Measurements from ENCODE around the gene IMPDH1. TPM values are rescaled to one million over a fixed set of nuclear protein-coding genes. Genes with fewer than 3 reads are reported as not detected.

The IMPDH1 gene
- total and polyA plus RNA-seq, 9 of the 15 experiments (the other 6 are each of a cell fraction or from before 2014, with no cell fraction given): 0.80 to 118 (median 64.3) TPM

DNA sequence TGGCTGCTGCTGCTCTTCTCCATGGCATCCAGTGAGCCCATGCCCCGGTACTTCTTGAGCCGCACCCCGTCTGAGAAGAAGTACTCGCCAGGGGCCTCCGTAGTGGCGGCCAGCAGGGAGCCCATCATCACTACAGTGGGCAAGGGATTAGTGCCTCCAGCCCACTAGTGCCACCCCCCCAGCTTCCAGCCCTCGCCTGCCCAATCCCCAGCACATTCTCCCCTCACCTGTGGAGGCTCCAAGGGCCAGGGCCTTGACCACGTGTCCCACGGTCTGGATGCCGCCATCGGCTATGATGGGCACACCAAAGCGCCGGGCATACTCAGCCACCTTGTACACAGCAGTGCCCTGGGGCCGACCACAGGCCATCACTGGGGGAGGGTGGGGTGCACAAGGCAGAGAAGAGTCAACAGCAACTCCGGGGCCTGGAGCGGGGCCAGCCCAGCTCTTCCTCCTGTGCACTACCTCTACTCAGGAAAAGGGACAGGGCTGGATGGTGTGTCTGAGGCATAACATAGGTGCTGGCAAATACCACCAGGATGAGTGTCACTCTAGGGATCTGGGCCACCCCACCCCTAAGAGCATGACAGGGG lies 14.8 kb downstream of the IMPDH1 start (continued):
- no peak for TF ChIP-seq KDM5B (IDR thresholded peaks at IDR 0.05; ENCODE audit: insufficient replicate concordance, low read depth, low read length)
- TF ChIP-seq XRCC4 (IDR thresholded peaks at IDR 0.05; ENCODE audit: extremely low read depth, insufficient read depth, insufficient read length): no peak
- TF ChIP-seq NFE2 (IDR thresholded peaks at IDR 0.05; ENCODE audit: low read depth): no peak

DNA sequence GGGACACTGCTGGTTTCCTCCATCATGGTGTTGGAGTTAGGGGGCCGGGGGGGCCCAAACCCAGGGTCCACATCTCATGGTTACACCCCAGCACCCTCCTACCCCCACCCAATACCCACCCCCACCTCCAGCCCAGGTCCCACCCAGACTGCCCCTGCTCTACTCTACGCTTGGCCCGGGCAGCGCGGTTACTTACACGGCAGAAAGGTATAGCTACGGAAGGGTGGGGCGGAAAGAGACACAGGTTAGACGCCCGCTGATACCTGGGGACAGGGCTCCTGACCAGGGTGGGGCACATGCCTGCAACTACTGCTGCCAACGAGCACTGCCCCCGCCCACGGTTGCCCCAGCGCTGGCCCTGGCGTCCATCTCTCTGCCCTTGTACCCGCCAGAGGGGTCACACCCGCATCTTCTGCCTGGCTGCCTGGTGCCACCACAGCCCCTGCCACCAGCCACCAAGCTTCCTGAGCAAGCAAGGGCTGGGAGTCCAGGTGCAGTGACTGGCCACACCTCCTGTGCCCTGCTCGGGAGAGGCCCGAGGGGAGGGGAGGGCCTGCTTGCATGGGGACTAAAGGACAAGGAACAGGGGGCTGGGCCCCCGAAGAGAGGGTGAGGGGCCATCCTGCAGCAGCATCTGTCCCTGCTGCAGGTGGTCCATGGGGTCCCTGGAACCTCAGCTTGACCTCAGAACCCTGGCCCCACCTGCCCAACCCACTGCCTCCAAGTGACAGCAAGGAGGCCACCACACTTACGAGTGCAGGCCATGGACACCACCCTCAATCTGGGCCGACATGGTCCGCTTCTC lies 16.1 kb downstream of the IMPDH1 start:
- Histone ChIP-seq H2AFZ (ENCODE audit: low read depth, low read length) (no peak overlapping the region), H3K4me1 (replicated peaks in 1 of 2; ENCODE audit: control insufficient read depth in 2 of 2, insufficient read depth in 2 of 2, low read length in 2 of 2) (peaks cover 0 to 23% of the 10 kb centered on the region in 2 experiments; a peak in 3 of 5 replicates), H3K9ac (ENCODE audit: insufficient read depth in 1 of 2, low read depth in 2 of 2, low read length in 2 of 2) (no peak overlapping the region), H3K9me3 (replicated peaks; ENCODE audit: control insufficient read depth, insufficient read depth, low read depth, low read length) (no peaks in the 10 kb centered on the region), H4K20me1 (replicated peaks; ENCODE audit: control insufficient read depth, insufficient read depth, low read length) (peaks cover 16% of the 10 kb centered on the region; the same call in 1 of the 2 replicates), H3K27me3 (ENCODE audit: control insufficient read depth in 2 of 2, insufficient read depth in 2 of 2, low read length in 2 of 2) (no peaks in the 10 kb centered on the region), H3K27ac (ENCODE audit: extremely low read depth, low read depth, low read length) (no peak overlapping the region), H3K9me1 (ENCODE audit: control insufficient read depth, insufficient read depth, low read length) (no peaks in the 10 kb centered on the region), H3K4me3 (no peak overlapping the region), H3K36me3 (ENCODE audit: control insufficient read depth, insufficient read depth, low read length) (peaks cover 64% of the 10 kb centered on the region), H3K4me2 (ENCODE audit: insufficient read depth, low read length) (no peak overlapping the region), H3K79me2 (ENCODE audit: control insufficient read depth, insufficient read depth, low read length) (no peaks in the 10 kb centered on the region)
- FAIRE-seq (no peak), ATAC-seq (no peak), DNase-seq (ENCODE audit: extremely low read depth in 1 of 4, low spot score in 3 of 4) (peak in 2 of 4 experiments; percentile 41 to 45)
- ChIA-PET POLR2A (interaction anchor here (0.8 to 1.7 kb wide), 3 partner anchors 13 to 33 kb away, joined by 3 to 9 read pairs (median 4); no protein-coding TSS in a partner anchor), CTCF (ENCODE audit: low intra/inter-chr PET ratio) (interaction anchor here (8.2 kb wide), 1 partner anchor 32 kb away, joined by 134 read pairs; no protein-coding TSS in a partner anchor)
- WGBS (ENCODE audit: insufficient coverage, low coverage, missing lambda C conversion rate): 91% methylated on average over 23 of the region's 23 CpGs
- BruUV-seq (replicated peaks): no TSS peak
- intact Hi-C loops (cut with micrococcal nuclease): no loop called here
- in situ Hi-C loops (cut with MboI): no loop called here
- TF ChIP-seq ZFPM2 (CRISPR knock-in tag; IDR thresholded peaks at IDR 0.05) (no peak), RBFOX2 (IDR thresholded peaks at IDR 0.05; ENCODE audit: low read depth, low read length) (peak; percentile 54), RBM22 (IDR thresholded peaks at IDR 0.05; ENCODE audit: low read depth, low read length, poor library complexity, severe bottlenecking) (peak; percentile 59), ZNF436 (CRISPR knock-in tag; IDR thresholded peaks at IDR 0.05) (no peak), CCAR2 (IDR thresholded peaks at IDR 0.05; ENCODE audit: low read depth, low read length) (no peak), PYGO2 (tag; IDR thresholded peaks at IDR 0.05) (no peak), COPS2 (conservative IDR thresholded peaks at IDR 0.05) (no peak), ZNF212 (CRISPR knock-in tag; IDR thresholded peaks at IDR 0.05) (no peak), POLR2G (IDR thresholded peaks at IDR 0.05; ENCODE audit: low read depth, low read length) (peak; percentile 71), NELFE (IDR thresholded peaks at IDR 0.05; ENCODE audit: insufficient read depth, insufficient read length) (no peak), KDM4B (IDR thresholded peaks at IDR 0.05; ENCODE audit: borderline replicate concordance in 2 of 2, low read depth in 1 of 2) (no peak)
